IPS-NIHi11 (cell line): ENCODE data around the gene ARHGEF5.
"Not testable (repeated sequence)": the region's sequence is repeated elsewhere in the genome, so short reads cannot be mapped to it uniquely, and the experiment has no call there.

ENCODE experiments used
- DNase-seq: peaks from one replicate; pipeline ENCODE4 v3.0.0; 2012; ENCODE audit warnings: mixed read lengths, low spot score

ARHGEF5 gene

GRCh38 chr7:144355176-144355822, at the start of gene ARHGEF5:
Gene ARHGEF5, plus strand, starts transcription at chr7:144355402. Its CDS starts 7,268 bp downstream, at chr7:144362670.
- DNase-seq: not testable (repeated sequence)

GRCh38 chr7:144309702-144310101, 45.5 kb upstream of the ARHGEF5 start:
- DNase-seq: not testable (repeated sequence)

GRCh38 chr7:144311218-144311617, 44.0 kb upstream of the ARHGEF5 start:
- DNase-seq: not testable (repeated sequence)

GRCh38 chr7:144311872-144312469, 43.2 kb upstream of the ARHGEF5 start, which contains the start of gene OR2A1:
Gene OR2A1, plus strand, starts transcription at chr7:144312419. Its CDS starts 5,706 bp downstream, at chr7:144318125.
- DNase-seq: not testable (repeated sequence)

GRCh38 chr7:144317537-144317936, 37.7 kb upstream of the ARHGEF5 start:
- DNase-seq: not testable (repeated sequence)

GRCh38 chr7:144319547-144319946, 35.7 kb upstream of the ARHGEF5 start:
- DNase-seq: not testable (repeated sequence)

GRCh38 chr7:144321677-144322206, 33.5 kb upstream of the ARHGEF5 start:
- DNase-seq: not testable (repeated sequence)

- DNase-seq: not testable (repeated sequence)
These were observed 31.8 kb upstream of the ARHGEF5 start for GRCh38 chr7:144323359-144323758.

- not testable (repeated sequence) for DNase-seq
These were observed 29.3 kb upstream of the ARHGEF5 start for GRCh38 chr7:144325868-144326267.

GRCh38 chr7:144330044-144330443, 25.2 kb upstream of the ARHGEF5 start:
- not testable (repeated sequence) for DNase-seq

GRCh38 chr7:144331221-144331995, 23.8 kb upstream of the ARHGEF5 start:
- not testable (repeated sequence) for DNase-seq

GRCh38 chr7:144331996-144332288, 23.3 kb upstream of the ARHGEF5 start:
- DNase-seq: not testable (repeated sequence)

- not testable (repeated sequence) for DNase-seq
These were observed 6.6 kb upstream of the ARHGEF5 start for GRCh38 chr7:144348625-144349024.

GRCh38 chr7:144351667-144352066, 3.5 kb upstream of the ARHGEF5 start:
- not testable (repeated sequence) for DNase-seq

- not testable (repeated sequence) for DNase-seq
These were observed 983 bp downstream of the ARHGEF5 start for GRCh38 chr7:144356185-144356584.

GRCh38 chr7:144356860-144357259, 1.7 kb downstream of the ARHGEF5 start:
- not testable (repeated sequence) for DNase-seq

- DNase-seq: not testable (repeated sequence)
These were observed 6.9 kb downstream of the ARHGEF5 start for GRCh38 chr7:144362061-144362460.

GRCh38 chr7:144365523-144365922, 10.3 kb downstream of the ARHGEF5 start:
- not testable (repeated sequence) for DNase-seq

- DNase-seq: not testable (repeated sequence)
These were observed 12.0 kb downstream of the ARHGEF5 start for GRCh38 chr7:144367250-144367649.

- DNase-seq: not testable (repeated sequence)
These were observed 14.0 kb downstream of the ARHGEF5 start for GRCh38 chr7:144369221-144369620.

- no peak for DNase-seq
These were observed 23.4 kb downstream of the ARHGEF5 start for GRCh38 chr7:144378651-144379050.

- no peak for DNase-seq
These were observed 24.7 kb downstream of the ARHGEF5 start for GRCh38 chr7:144379776-144380384.
